Adrenal gland (tissue), 5 donors: Measurements from ENCODE around the gene KIAA0513.

Experiments used
- POLR2A ChIP-seq, 2 donors: fragments of 450-650 bp; IDR thresholded peaks; one replicate each; pipeline ENCODE4 v1.6.1; 2017; ENCODE audit warnings: antibody characterized with exemption in 2 of 2, mild to moderate bottlenecking in 2 of 2, moderate library complexity in 1 of 2
- TF ChIP-seq, protein P1 (sequence below), 6 experiments: fragments of 450-650 bp in 4 of 6; fragments of 200-600 bp in 2 of 6; sonication (generic) in 1 of 6; IDR thresholded peaks; 1 replicate in 5 of 6; 2 replicates in 1 of 6; pipeline versions ENCODE4 v1.5.1 to v1.8.0; 2016 to 2021; ENCODE audit warnings: antibody characterized with exemption in 6 of 6, mild to moderate bottlenecking in 2 of 6, moderate library complexity in 1 of 6
- donor health status: DM: no; HTN: no; CAD: no.

DNA sequence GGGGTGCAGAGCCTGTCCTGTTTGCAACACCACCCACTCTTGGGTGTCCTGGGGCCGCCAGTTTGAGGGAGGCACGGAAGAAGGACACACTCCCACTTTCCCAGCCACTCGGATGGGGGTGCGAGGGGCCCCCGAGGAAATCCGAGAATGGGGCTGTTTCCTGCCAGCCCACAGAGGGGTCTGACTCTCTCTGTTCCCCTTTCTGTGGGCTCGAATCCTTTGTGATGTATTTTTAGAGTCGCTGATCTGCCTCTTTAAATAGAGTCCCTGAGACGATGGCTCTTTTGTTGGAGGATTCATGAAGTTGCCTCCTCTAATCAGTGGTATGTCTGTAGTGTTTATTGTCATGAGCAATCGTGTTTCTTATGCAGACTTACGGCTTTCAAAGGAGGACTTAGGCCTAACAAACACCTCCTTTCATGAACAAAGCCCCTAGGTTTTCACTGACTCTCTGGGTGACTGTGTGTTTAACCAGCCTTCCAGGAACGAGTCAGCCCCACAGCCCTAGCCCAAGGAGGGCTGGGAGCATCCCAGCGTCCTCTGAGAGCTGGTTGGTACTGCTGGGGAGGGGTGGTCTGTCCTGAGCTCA is 55.5 kb downstream of the KIAA0513 start:
- TF ChIP-seq, protein P1, sequence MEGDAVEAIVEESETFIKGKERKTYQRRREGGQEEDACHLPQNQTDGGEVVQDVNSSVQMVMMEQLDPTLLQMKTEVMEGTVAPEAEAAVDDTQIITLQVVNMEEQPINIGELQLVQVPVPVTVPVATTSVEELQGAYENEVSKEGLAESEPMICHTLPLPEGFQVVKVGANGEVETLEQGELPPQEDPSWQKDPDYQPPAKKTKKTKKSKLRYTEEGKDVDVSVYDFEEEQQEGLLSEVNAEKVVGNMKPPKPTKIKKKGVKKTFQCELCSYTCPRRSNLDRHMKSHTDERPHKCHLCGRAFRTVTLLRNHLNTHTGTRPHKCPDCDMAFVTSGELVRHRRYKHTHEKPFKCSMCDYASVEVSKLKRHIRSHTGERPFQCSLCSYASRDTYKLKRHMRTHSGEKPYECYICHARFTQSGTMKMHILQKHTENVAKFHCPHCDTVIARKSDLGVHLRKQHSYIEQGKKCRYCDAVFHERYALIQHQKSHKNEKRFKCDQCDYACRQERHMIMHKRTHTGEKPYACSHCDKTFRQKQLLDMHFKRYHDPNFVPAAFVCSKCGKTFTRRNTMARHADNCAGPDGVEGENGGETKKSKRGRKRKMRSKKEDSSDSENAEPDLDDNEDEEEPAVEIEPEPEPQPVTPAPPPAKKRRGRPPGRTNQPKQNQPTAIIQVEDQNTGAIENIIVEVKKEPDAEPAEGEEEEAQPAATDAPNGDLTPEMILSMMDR (IDR thresholded peaks at IDR 0.05) = no peak
- TF ChIP-seq POLR2A (IDR thresholded peaks at IDR 0.05) = no peak
